ENCODE results near the gene MTHFD2L.

MTHFD2L gene

GRCh38 chr4:74314944-74315343 lies 157.0 kb downstream of the MTHFD2L start:
- Histone ChIP-seq H3K9ac (ENCODE audit: low read length) (no peak overlapping the region), H3K4me1 (ENCODE audit: insufficient read depth, low read length) (no peaks in the 10 kb centered on the region), H3K36me3 (ENCODE audit: insufficient read depth, low read length) (no peaks in the 10 kb centered on the region), H3K27ac (ENCODE audit: low read depth, low read length) (no peak overlapping the region), H3K4me3 (ENCODE audit: low read depth in 1 of 2, low read length in 2 of 2) (no peak overlapping the region), H3K9me3 (ENCODE audit: low read length) (no peaks in the 10 kb centered on the region), H3K27me3 (ENCODE audit: control insufficient read depth in 1 of 2, insufficient read depth in 2 of 2, low read length in 2 of 2) (no peaks in the 10 kb centered on the region)

DNA sequence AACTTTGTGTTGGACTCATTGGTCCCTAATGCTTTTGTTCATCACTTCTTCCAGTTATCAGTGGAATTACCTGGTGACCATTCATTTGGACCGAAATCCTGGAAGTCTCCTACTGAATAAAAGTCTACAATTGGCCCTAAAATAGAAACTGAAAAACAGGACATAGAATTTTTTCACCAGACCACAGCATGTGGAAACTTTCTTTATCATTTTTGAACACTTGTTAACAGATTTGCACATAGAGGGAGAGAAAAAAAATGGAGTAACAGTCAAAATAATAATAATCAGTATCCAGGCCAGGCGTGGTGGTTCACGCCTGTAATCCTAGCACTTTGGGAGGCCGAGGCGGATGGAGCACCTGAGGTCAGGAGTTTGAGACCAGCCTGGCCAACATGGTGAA lies 157.5 kb downstream of the MTHFD2L start:
- no peaks in the 10 kb centered on the region for H3K27me3 ChIP-seq (ENCODE audit: control insufficient read depth in 1 of 2, insufficient read depth in 2 of 2, low read length in 2 of 2)
- no peaks in the 10 kb centered on the region for H3K36me3 ChIP-seq (ENCODE audit: insufficient read depth, low read length)
- H3K27ac ChIP-seq (ENCODE audit: low read depth, low read length): no peak overlapping the region
- H3K9ac ChIP-seq (ENCODE audit: low read length): no peak overlapping the region
- H3K4me3 ChIP-seq (ENCODE audit: low read depth in 1 of 2, low read length in 2 of 2): no peak overlapping the region
- H3K9me3 ChIP-seq (ENCODE audit: low read length): no peaks in the 10 kb centered on the region
- no peaks in the 10 kb centered on the region for H3K4me1 ChIP-seq (ENCODE audit: insufficient read depth, low read length)

DNA sequence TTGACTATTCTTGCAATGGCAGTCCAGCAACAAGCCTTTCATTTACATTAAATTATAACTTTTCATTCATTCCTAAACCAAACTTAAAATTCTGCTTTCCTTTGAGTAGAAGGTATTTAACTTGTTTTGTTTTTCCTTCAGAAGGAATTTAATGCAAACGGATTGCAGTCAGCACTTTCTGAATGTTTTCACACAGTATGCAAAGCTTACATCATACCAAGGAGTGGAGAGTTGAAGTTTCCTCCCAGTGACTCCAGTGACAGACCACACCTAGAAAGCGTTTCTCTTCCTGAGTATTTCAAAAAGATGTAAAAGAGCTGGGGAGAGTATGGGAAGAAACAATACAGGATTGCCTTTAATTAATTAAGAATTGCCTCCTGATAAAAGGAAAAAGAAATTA lies 158.5 kb downstream of the MTHFD2L start:
- Histone ChIP-seq H3K27ac (ENCODE audit: low read depth, low read length) (no peak overlapping the region), H3K4me3 (ENCODE audit: low read depth in 1 of 2, low read length in 2 of 2) (no peak overlapping the region), H3K9me3 (ENCODE audit: low read length) (no peaks in the 10 kb centered on the region), H3K36me3 (ENCODE audit: insufficient read depth, low read length) (no peaks in the 10 kb centered on the region), H3K4me1 (ENCODE audit: insufficient read depth, low read length) (no peaks in the 10 kb centered on the region), H3K27me3 (ENCODE audit: control insufficient read depth in 1 of 2, insufficient read depth in 2 of 2, low read length in 2 of 2) (no peaks in the 10 kb centered on the region), H3K9ac (ENCODE audit: low read length) (no peak overlapping the region)

DNA sequence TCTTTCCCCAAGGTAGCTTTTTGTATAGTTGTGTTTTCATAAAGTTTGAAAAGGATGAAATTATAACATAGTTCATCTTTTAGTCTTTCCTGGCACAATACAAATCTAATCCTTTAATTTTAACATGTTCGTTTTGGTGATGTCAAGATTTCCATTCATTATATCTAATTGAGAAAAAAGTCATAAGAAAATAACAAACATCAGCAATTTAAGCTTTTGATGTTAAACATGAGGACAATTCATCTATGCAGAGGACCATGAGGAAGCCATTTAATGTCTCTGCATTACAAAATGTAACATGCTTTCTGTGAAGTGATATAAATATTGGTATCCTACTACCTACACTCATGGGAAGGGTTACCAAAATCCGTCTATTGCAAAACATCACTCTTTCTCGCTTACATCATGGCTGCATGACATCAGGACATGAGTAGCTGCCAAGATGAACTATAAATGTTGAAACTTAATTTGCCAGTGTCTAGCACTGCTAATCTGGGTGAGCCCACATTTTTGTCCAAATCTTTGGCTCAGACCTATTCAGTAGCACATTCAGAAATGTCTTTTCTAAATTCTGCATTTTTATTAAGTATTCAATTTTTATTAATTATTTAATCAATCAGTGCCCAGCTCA lies 159.8 kb downstream of the MTHFD2L start:
- Histone ChIP-seq H3K4me1 (ENCODE audit: insufficient read depth, low read length) (no peaks in the 10 kb centered on the region), H3K9me3 (ENCODE audit: low read length) (no peaks in the 10 kb centered on the region), H3K4me3 (ENCODE audit: low read depth in 1 of 2, low read length in 2 of 2) (no peak overlapping the region), H3K27ac (ENCODE audit: low read depth, low read length) (no peak overlapping the region), H3K27me3 (ENCODE audit: control insufficient read depth in 1 of 2, insufficient read depth in 2 of 2, low read length in 2 of 2) (no peaks in the 10 kb centered on the region), H3K9ac (ENCODE audit: low read length) (no peak overlapping the region), H3K36me3 (ENCODE audit: insufficient read depth, low read length) (no peaks in the 10 kb centered on the region)

DNA sequence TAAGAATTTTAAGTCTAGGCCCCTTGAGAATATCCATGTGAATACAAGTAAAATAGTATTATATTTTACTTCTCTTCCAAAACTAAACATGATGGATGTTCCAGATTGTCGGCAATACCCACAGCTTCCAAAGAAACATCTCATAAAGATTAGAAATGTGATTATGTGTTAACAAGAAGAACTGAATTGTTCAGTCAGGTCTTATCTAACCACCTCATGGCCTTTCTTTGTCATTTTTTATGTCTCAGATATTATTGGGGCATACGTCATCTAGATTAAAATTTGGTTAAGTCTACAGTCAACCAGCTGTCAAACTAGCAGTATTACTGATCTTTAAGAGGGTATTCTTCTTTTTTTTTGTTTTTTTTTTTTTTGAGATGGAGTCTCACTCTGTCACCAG lies 160.4 kb downstream of the MTHFD2L start:
- no peaks in the 10 kb centered on the region for H3K4me1 ChIP-seq (ENCODE audit: insufficient read depth, low read length)
- H3K27ac ChIP-seq (ENCODE audit: low read depth, low read length): no peak overlapping the region
- no peaks in the 10 kb centered on the region for H3K27me3 ChIP-seq (ENCODE audit: control insufficient read depth in 1 of 2, insufficient read depth in 2 of 2, low read length in 2 of 2)
- H3K36me3 ChIP-seq (ENCODE audit: insufficient read depth, low read length): no peaks in the 10 kb centered on the region
- no peak overlapping the region for H3K4me3 ChIP-seq (ENCODE audit: low read depth in 1 of 2, low read length in 2 of 2)
- H3K9me3 ChIP-seq (ENCODE audit: low read length): no peaks in the 10 kb centered on the region
- no peak overlapping the region for H3K9ac ChIP-seq (ENCODE audit: low read length)

- no peak overlapping the region for H3K27ac ChIP-seq (ENCODE audit: low read depth, low read length)
- H3K4me1 ChIP-seq (ENCODE audit: insufficient read depth, low read length): no peaks in the 10 kb centered on the region
- no peak overlapping the region for H3K4me3 ChIP-seq (ENCODE audit: low read depth in 1 of 2, low read length in 2 of 2)
Observed at GRCh38 chr4:74319470-74319869, 161.6 kb downstream of the MTHFD2L start.

GRCh38 chr4:74320559-74321118 lies 162.7 kb downstream of the MTHFD2L start:
- no peak overlapping the region for H3K27ac ChIP-seq (ENCODE audit: low read depth, low read length)
- no peaks in the 10 kb centered on the region for H3K36me3 ChIP-seq (ENCODE audit: insufficient read depth, low read length)
- no peaks in the 10 kb centered on the region for H3K27me3 ChIP-seq (ENCODE audit: control insufficient read depth in 1 of 2, insufficient read depth in 2 of 2, low read length in 2 of 2)
- H3K4me1 ChIP-seq (ENCODE audit: insufficient read depth, low read length): no peaks in the 10 kb centered on the region
- no peaks in the 10 kb centered on the region for H3K9me3 ChIP-seq (ENCODE audit: low read length)
- H3K4me3 ChIP-seq (ENCODE audit: low read depth in 1 of 2, low read length in 2 of 2): no peak overlapping the region
- H3K9ac ChIP-seq (ENCODE audit: low read length): no peak overlapping the region

More at GRCh38 chr4:74319470-74319869, 161.6 kb downstream of the MTHFD2L start:
- Histone ChIP-seq H3K27me3 (ENCODE audit: control insufficient read depth in 1 of 2, insufficient read depth in 2 of 2, low read length in 2 of 2) (no peaks in the 10 kb centered on the region), H3K9me3 (ENCODE audit: low read length) (no peaks in the 10 kb centered on the region), H3K36me3 (ENCODE audit: insufficient read depth, low read length) (no peaks in the 10 kb centered on the region), H3K9ac (ENCODE audit: low read length) (no peak overlapping the region)

DNA sequence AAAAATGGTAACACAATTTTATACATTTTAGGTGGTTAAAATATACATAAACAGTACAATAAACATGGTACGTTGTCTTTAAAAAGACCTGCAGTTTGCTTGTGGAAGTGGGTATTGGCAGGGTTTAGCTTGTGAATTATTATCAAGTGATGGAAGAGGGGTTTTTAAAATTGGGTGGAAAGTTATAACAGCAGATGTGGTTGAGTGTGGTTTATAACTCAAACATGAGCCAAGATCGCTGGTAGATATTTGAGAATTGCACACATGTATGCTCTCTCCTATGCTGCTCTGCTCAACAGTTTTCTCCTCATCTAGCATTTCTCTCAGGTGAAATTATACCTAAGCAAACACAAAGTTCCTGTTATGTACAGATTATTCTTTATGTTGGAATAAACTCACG lies 164.4 kb downstream of the MTHFD2L start:
- Histone ChIP-seq H3K9me3 (ENCODE audit: low read length) (no peaks in the 10 kb centered on the region), H3K4me3 (ENCODE audit: low read depth in 1 of 2, low read length in 2 of 2) (no peak overlapping the region), H3K27me3 (ENCODE audit: control insufficient read depth in 1 of 2, insufficient read depth in 2 of 2, low read length in 2 of 2) (no peaks in the 10 kb centered on the region)

DNA sequence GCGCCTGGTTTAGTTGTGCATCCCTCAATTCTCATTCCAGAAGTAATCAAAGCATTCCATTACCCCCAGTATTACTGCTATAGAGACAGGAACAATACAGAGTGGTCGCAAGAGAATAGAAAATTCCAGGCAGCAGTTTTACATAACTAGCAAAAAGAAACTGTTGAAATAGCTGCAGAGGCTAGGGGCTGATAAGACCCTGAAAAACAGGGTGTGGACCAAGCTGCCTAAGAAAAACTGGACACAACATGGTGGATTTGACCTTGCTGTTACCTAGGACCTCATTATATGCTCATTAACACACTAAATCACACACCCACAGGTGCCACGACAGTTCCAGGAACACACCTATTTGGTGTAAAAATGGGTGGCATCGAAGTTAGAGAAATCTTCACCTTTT lies 165.7 kb downstream of the MTHFD2L start:
- H3K9ac ChIP-seq (ENCODE audit: low read length): no peak overlapping the region
- no peaks in the 10 kb centered on the region for H3K4me1 ChIP-seq (ENCODE audit: insufficient read depth, low read length)
- no peaks in the 10 kb centered on the region for H3K9me3 ChIP-seq (ENCODE audit: low read length)
- no peaks in the 10 kb centered on the region for H3K27me3 ChIP-seq (ENCODE audit: control insufficient read depth in 1 of 2, insufficient read depth in 2 of 2, low read length in 2 of 2)
- no peaks in the 10 kb centered on the region for H3K36me3 ChIP-seq (ENCODE audit: insufficient read depth, low read length)
- H3K4me3 ChIP-seq (ENCODE audit: low read depth in 1 of 2, low read length in 2 of 2): no peak overlapping the region
- H3K27ac ChIP-seq (ENCODE audit: low read depth, low read length): no peak overlapping the region

More for the DNA sequence above, 164.4 kb downstream of the MTHFD2L start:
- Histone ChIP-seq H3K36me3 (ENCODE audit: insufficient read depth, low read length) (no peaks in the 10 kb centered on the region), H3K27ac (ENCODE audit: low read depth, low read length) (no peak overlapping the region), H3K9ac (ENCODE audit: low read length) (no peak overlapping the region), H3K4me1 (ENCODE audit: insufficient read depth, low read length) (no peaks in the 10 kb centered on the region)

GRCh38 chr4:74324262-74324661 lies 166.3 kb downstream of the MTHFD2L start:
- Histone ChIP-seq H3K4me1 (ENCODE audit: insufficient read depth, low read length) (no peaks in the 10 kb centered on the region), H3K27ac (ENCODE audit: low read depth, low read length) (no peak overlapping the region), H3K27me3 (ENCODE audit: control insufficient read depth in 1 of 2, insufficient read depth in 2 of 2, low read length in 2 of 2) (no peaks in the 10 kb centered on the region), H3K4me3 (ENCODE audit: low read depth in 1 of 2, low read length in 2 of 2) (no peak overlapping the region), H3K36me3 (ENCODE audit: insufficient read depth, low read length) (no peaks in the 10 kb centered on the region), H3K9me3 (ENCODE audit: low read length) (no peaks in the 10 kb centered on the region), H3K9ac (ENCODE audit: low read length) (no peak overlapping the region)

- Histone ChIP-seq H3K9me3 (ENCODE audit: low read length) (no peaks in the 10 kb centered on the region), H3K9ac (ENCODE audit: low read length) (no peak overlapping the region), H3K4me3 (ENCODE audit: low read depth in 1 of 2, low read length in 2 of 2) (no peak overlapping the region), H3K36me3 (ENCODE audit: insufficient read depth, low read length) (no peaks in the 10 kb centered on the region), H3K4me1 (ENCODE audit: insufficient read depth, low read length) (no peaks in the 10 kb centered on the region), H3K27ac (ENCODE audit: low read depth, low read length) (no peak overlapping the region), H3K27me3 (ENCODE audit: control insufficient read depth in 1 of 2, insufficient read depth in 2 of 2, low read length in 2 of 2) (no peaks in the 10 kb centered on the region)
Observed at GRCh38 chr4:74325886-74326285, 168.0 kb downstream of the MTHFD2L start.

DNA sequence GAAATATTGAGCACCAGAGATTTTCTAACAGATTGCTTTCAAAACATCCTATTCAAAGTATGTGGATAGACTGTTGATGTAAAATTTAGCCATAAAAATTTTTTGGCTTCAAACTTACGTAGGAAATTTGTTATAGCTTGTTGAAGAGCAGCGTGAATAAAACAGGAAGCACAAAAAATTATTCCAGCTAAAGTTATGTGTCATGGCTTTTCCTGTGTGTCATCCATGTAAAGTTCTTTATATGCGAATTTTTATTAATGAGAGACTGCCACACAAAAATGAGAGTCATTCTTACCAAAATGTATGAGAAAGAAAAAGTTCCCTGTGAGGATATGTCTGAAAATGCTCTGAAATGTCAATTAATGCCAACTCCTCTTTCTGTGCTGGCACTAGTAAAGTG lies 169.8 kb downstream of the MTHFD2L start:
- Histone ChIP-seq H3K9ac (ENCODE audit: low read length) (no peak overlapping the region), H3K4me3 (ENCODE audit: low read depth in 1 of 2, low read length in 2 of 2) (no peak overlapping the region), H3K9me3 (ENCODE audit: low read length) (no peaks in the 10 kb centered on the region), H3K27ac (ENCODE audit: low read depth, low read length) (no peak overlapping the region), H3K36me3 (ENCODE audit: insufficient read depth, low read length) (no peaks in the 10 kb centered on the region), H3K27me3 (ENCODE audit: control insufficient read depth in 1 of 2, insufficient read depth in 2 of 2, low read length in 2 of 2) (no peaks in the 10 kb centered on the region), H3K4me1 (ENCODE audit: insufficient read depth, low read length) (no peaks in the 10 kb centered on the region)
